Measurements from ENCODE around the gene LRMDA.

Gene LRMDA

GRCh38 chr10:75403144-75403938, 28.1 kb upstream of the LRMDA start:
- Histone ChIP-seq H2AFZ (ENCODE audit: low read depth, low read length) (no peak overlapping the region), H3K9me3 (ENCODE audit: insufficient read depth, low read length) (no peaks in the 10 kb centered on the region), H3K4me2 (ENCODE audit: low read length) (no peak overlapping the region), H3K9ac (ENCODE audit: low read length) (no peak overlapping the region), H3K4me3 (ENCODE audit: low read length) (no peak overlapping the region), H4K20me1 (ENCODE audit: insufficient read depth, low read length) (no peaks in the 10 kb centered on the region), H3K36me3 (replicated peaks; ENCODE audit: low read depth, low read length) (no peaks in the 10 kb centered on the region), H3K27ac (ENCODE audit: low read length) (no peak overlapping the region), H3K4me1 (ENCODE audit: low read length) (no peaks in the 10 kb centered on the region), H3K27me3 (ENCODE audit: low read depth, low read length) (no peaks in the 10 kb centered on the region), H3K79me2 (ENCODE audit: low read length) (no peaks in the 10 kb centered on the region)
- TF ChIP-seq CTCF (IDR thresholded peaks at IDR 0.05; ENCODE audit: low read depth, low read length) (no peak), EZH2phosphoT487 (IDR thresholded peaks at IDR 0.05; ENCODE audit: low read depth) (no peak)

GRCh38 chr10:75403939-75404814, 27.2 kb upstream of the LRMDA start:
- Histone ChIP-seq H3K4me3 (ENCODE audit: low read length) (no peak overlapping the region), H3K9ac (ENCODE audit: low read length) (no peak overlapping the region), H3K27me3 (ENCODE audit: low read depth, low read length) (no peaks in the 10 kb centered on the region), H3K79me2 (ENCODE audit: low read length) (no peaks in the 10 kb centered on the region), H3K4me2 (ENCODE audit: low read length) (no peak overlapping the region), H3K4me1 (ENCODE audit: low read length) (no peaks in the 10 kb centered on the region), H4K20me1 (ENCODE audit: insufficient read depth, low read length) (no peaks in the 10 kb centered on the region), H3K36me3 (replicated peaks; ENCODE audit: low read depth, low read length) (no peaks in the 10 kb centered on the region), H2AFZ (ENCODE audit: low read depth, low read length) (no peak overlapping the region), H3K9me3 (ENCODE audit: insufficient read depth, low read length) (no peaks in the 10 kb centered on the region), H3K27ac (ENCODE audit: low read length) (no peak overlapping the region)
- TF ChIP-seq CTCF (IDR thresholded peaks at IDR 0.05; ENCODE audit: low read depth, low read length): no peak
- no peak for TF ChIP-seq EZH2phosphoT487 (IDR thresholded peaks at IDR 0.05; ENCODE audit: low read depth)

- no peak overlapping the region for H3K27ac ChIP-seq (ENCODE audit: low read length)
- H3K27me3 ChIP-seq (ENCODE audit: low read depth, low read length): no peaks in the 10 kb centered on the region
- H3K4me1 ChIP-seq (ENCODE audit: low read length): no peaks in the 10 kb centered on the region
- H3K36me3 ChIP-seq (replicated peaks; ENCODE audit: low read depth, low read length): no peaks in the 10 kb centered on the region
- no peak overlapping the region for H2AFZ ChIP-seq (ENCODE audit: low read depth, low read length)
- H3K4me3 ChIP-seq (ENCODE audit: low read length): no peak overlapping the region
- no peak overlapping the region for H3K9ac ChIP-seq (ENCODE audit: low read length)
- H3K79me2 ChIP-seq (ENCODE audit: low read length): no peaks in the 10 kb centered on the region
- no peak for TF ChIP-seq EZH2phosphoT487 (IDR thresholded peaks at IDR 0.05; ENCODE audit: low read depth)
- no peak for TF ChIP-seq CTCF (IDR thresholded peaks at IDR 0.05; ENCODE audit: low read depth, low read length)
- no peaks in the 10 kb centered on the region for H4K20me1 ChIP-seq (ENCODE audit: insufficient read depth, low read length)
- H3K9me3 ChIP-seq (ENCODE audit: insufficient read depth, low read length): no peaks in the 10 kb centered on the region
- H3K4me2 ChIP-seq (ENCODE audit: low read length): no peak overlapping the region
Measured at GRCh38 chr10:75404815-75405597, 26.4 kb upstream of the LRMDA start.

Measured in OCI-LY3 (cell line).